Muscle layer of duodenum (tissue), 2 donors: ENCODE results near the gene TOPORS.
"Not testable (repeated sequence)": the region's sequence is repeated elsewhere in the genome, so short reads cannot be mapped to it uniquely, and the experiment has no call there.

Source experiments
- H3K27ac ChIP-seq: one replicate; pipeline ENCODE4 v1.7.0; 2013; ENCODE audit warnings: mild to moderate bottlenecking, low read length
- H3K27me3 ChIP-seq: one replicate; pipeline ENCODE4 v1.7.0; 2013; ENCODE audit warnings: low read depth, mild to moderate bottlenecking, control low read depth, low read length
- H3K36me3 ChIP-seq, 2 donors: one replicate each; pipeline ENCODE4 v1.7.0; 2013; ENCODE audit warnings: low read length in 2 of 2, control low read depth in 1 of 2, mild to moderate bottlenecking in 1 of 2; ENCODE audit not compliant: insufficient read depth in 2 of 2, control insufficient read depth in 1 of 2
- H3K4me1 ChIP-seq, 2 donors: one replicate each; pipeline ENCODE4 v1.7.0; 2013; ENCODE audit warnings: low read length in 2 of 2, mild to moderate bottlenecking in 2 of 2, control low read depth in 1 of 2, moderate library complexity in 1 of 2; ENCODE audit not compliant: insufficient read depth in 2 of 2, control insufficient read depth in 1 of 2
- H3K4me3 ChIP-seq, 2 donors: one replicate each; pipeline ENCODE4 v1.7.0; 2013; ENCODE audit warnings: low read length in 2 of 2, low read depth in 1 of 2, mild to moderate bottlenecking in 1 of 2
- H3K9me3 ChIP-seq, 2 donors: one replicate each; pipeline ENCODE4 v1.7.0; 2013; ENCODE audit warnings: low read length in 2 of 2, control low read depth in 1 of 2, mild to moderate bottlenecking in 1 of 2; ENCODE audit not compliant: control insufficient read depth in 1 of 2
- donor health status: healthy.

The TOPORS gene

DNA sequence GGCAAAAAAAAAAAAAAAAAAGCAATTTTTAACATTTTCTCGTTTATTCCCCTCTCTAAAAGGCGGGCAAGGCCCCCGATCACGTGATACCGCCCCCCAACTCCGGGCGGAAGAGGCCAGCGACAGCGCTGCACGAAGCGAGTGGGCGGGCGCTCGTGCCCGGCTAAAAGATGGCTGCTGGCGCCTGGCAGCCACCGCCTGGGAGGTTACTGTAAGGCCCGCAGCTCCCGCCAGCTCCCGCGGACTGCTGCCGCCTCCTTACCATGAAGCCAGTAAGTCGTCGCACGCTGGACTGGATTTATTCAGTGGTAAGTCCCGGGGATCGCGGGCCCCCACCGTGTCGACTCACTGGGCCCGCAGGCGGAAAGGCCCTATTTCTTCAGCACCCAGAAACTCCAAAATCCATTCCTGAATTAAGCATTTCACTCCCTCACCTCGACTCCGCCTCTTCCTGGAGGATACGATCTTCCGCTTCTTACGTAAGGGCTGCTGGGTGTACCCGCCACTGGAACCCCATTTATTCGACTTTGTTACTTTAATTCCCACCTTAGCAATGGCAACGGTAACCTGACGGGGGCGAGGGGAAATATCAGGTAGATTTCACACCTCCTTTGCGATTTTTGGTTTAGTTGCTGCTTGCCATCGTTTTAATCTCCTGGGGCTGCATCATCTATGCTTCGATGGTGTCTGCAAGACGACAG lies at the start of gene TOPORS, which contains the start of gene SMIM27:
Gene TOPORS, minus strand, starts transcription at position 415 of the 701 bp plus-strand sequence. Its CDS starts 150 bp downstream, at position 265.
Gene SMIM27, plus strand, starts transcription at position 156 of the 701 bp plus-strand sequence. Its CDS starts 108 bp downstream, at position 264.
- Histone ChIP-seq H3K36me3 (peaks cover 0 to 4% of the 10 kb centered on the region in 2 donors), H3K4me3 (peak within 1 kb of the TSS; percentile 91 to 98), H3K27me3 (no peaks in the 10 kb centered on the region), H3K4me1 (peaks cover 0 to 23% of the 10 kb centered on the region in 2 donors), H3K27ac (peak within 1 kb of the TSS; percentile 99), H3K9me3 (no peaks in the 10 kb centered on the region)

DNA sequence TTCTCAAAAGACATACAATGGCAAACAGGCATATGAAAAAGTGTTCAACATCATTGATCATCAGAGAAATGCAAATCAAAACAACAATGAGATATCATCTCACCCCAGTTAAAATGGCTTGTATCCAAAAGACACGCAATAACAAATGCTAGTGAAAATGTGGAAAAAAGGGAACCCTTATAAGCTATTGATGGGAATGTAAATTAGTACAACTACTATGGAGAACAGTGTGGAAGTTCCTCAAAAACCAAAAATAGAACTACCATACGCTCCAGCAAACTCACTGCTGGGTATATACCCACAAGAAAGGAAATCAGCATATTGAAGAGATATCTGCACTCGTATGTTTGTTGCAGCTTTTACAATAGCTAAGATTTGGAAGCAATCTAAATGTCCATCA lies 46.6 kb upstream of the TOPORS start:
- H3K4me3 ChIP-seq, H3K4me1 ChIP-seq, H3K9me3 ChIP-seq, H3K36me3 ChIP-seq, H3K27me3 ChIP-seq, H3K27ac ChIP-seq: not testable (repeated sequence)

DNA sequence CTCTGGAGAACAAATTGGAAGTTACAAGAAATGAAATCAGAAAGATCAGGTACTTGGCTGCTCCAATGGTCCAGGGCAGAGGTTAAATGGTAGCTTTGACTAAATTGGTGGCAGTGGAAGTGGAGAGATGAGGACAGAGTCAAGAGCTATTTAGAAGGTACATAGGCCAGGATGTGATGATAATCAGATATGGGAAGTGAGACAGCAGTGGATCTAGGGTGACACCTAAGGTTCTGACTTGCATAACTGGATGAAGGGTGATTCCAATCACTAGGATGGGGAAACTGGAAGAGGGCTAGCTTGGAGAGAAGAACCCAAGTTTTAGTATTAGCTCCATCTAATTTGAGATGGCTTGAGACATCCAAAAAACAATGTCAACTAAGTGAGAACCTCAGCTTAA lies 44.5 kb upstream of the TOPORS start:
- no peak overlapping the region for H3K4me3 ChIP-seq
- H3K36me3 ChIP-seq: no peaks in the 10 kb centered on the region
- H3K4me1 ChIP-seq: no peaks in the 10 kb centered on the region
- no peak overlapping the region for H3K27ac ChIP-seq
- H3K9me3 ChIP-seq: no peaks in the 10 kb centered on the region
- H3K27me3 ChIP-seq: no peaks in the 10 kb centered on the region

DNA sequence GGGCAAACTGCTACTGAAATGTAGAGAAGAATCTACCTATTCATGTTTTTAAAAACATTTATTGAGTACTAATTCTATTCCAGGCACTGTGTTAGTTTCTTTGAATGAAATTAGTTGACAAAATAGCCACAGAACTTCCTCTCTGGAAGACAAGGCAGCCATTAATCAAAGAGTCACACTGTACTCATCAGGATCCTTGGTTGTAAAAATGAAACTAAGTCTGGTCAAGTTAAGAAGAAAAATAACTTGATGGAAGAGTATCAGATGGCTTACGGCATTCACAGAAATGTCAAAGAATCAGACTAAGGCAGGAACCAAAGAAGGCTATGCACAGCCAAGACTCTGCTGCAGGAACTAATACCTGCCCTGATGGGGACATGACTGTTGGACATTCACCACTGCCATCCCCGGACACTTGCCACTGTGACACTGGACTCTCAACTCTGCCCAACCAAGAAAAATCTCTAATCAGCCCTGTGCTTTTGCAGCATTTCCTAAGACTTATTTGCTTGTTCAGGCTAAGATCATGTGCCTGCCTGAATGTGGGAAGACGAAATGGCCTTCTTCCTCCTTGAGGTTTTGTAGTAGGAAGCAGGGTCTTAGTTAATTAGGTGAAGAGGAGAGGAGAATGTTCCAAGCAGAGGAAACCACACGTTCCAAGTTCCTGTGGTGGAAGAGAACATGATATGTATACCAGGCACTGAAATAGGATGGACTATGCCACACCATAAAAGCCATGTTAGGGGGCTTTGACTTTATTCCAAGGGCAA lies 43.9 kb upstream of the TOPORS start:
- H3K4me1 ChIP-seq: no peaks in the 10 kb centered on the region
- H3K9me3 ChIP-seq: no peaks in the 10 kb centered on the region
- H3K4me3 ChIP-seq: no peak overlapping the region
- no peaks in the 10 kb centered on the region for H3K27me3 ChIP-seq
- H3K36me3 ChIP-seq: no peaks in the 10 kb centered on the region
- H3K27ac ChIP-seq: no peak overlapping the region

DNA sequence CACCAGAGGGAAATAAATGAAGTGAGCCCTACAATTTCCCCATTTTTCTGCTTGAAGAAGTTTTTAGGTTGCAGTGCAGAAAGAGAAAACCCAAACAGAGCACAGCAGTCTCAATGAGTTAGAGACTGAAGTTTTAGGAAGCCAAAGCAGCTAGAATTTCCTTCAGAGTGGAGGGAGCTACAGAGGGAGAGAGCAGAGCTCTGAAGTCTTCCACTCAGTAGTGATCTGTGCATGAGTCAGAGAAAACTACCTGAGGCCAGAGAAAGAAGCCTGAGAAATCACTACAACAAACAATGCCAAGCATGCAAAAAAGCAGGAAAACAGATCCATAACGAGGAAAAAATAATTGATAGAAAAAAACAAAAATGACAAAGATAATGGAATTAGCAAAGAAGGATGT lies 38.5 kb upstream of the TOPORS start:
- Histone ChIP-seq H3K4me3 (no peak overlapping the region), H3K9me3 (no peaks in the 10 kb centered on the region), H3K4me1 (no peaks in the 10 kb centered on the region), H3K36me3 (no peaks in the 10 kb centered on the region), H3K27me3 (no peaks in the 10 kb centered on the region), H3K27ac (no peak overlapping the region)

DNA sequence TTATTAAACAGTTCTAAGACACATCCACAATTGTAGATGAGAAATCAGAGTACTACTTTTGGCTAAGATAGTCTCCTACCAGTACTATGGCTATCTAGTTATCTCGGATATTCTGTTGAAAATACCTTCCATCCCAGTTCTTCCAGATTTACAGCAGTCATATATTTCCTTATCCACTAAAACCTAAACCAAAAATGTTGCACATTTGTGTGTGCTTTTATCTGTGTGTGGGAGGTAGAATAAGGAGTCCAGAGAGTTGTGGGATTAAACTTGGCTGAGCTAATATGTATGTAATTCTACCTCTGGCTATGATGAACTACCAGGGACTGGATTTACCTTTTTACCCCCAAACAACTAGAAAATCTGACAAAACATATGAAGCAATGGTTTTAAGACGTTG lies 38.1 kb upstream of the TOPORS start:
- Histone ChIP-seq H3K4me3 (no peak overlapping the region), H3K36me3 (no peaks in the 10 kb centered on the region), H3K4me1 (no peaks in the 10 kb centered on the region), H3K27ac (no peak overlapping the region), H3K27me3 (no peaks in the 10 kb centered on the region), H3K9me3 (no peaks in the 10 kb centered on the region)

DNA sequence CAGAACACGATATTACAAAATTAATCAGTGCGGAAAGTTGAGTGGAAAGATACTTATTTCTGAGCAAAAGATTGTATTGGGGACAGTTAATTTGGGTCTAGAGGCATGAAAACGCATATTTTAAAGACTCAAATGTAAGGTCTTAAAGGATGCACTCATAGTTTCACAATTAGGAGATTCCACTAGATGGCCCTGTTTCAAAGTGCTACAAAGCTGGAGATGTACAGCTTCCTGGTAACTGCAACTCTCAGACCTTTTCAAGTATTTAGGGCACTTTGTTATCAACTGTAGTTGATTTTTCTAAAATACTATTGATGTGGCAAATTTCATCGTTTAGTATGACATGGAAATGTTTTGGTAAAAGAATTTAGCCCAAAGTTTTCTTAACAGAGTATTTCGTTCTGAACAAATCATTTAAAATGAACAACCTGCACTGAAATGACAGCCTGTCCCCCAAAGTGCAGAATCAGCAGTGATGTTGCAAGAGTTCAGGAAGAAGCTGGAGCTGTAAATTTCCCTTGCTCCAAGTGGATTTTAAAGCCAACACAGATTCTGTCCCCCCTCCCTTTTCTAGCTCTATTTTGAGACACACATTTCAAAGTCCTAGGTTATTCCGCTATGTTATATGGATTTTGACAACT lies 36.8 kb upstream of the TOPORS start:
- Histone ChIP-seq H3K4me1 (no peaks in the 10 kb centered on the region), H3K4me3 (no peak overlapping the region), H3K27me3 (no peaks in the 10 kb centered on the region), H3K9me3 (no peaks in the 10 kb centered on the region), H3K27ac (no peak overlapping the region), H3K36me3 (no peaks in the 10 kb centered on the region)

DNA sequence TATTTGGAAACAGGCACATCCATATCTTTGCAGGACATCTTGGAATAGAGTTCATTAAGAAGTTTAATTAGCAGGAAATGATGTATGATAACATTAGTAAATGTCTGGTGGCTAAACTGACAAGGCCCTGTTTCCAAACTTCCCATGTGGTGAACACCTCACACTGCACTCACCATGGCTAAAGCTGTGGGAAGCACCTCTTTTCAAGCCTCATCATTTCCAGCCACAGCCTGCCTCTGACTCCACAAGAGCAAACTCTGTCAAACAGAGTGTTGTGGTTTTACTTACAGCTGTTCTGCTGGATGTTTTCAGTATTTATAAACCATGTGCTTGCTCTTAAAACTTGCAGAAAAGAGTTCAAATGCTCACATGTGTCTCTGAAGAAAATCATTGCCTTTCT lies 35.5 kb upstream of the TOPORS start:
- H3K4me3 ChIP-seq: no peak overlapping the region
- H3K27ac ChIP-seq: no peak overlapping the region
- H3K27me3 ChIP-seq: no peaks in the 10 kb centered on the region
- H3K9me3 ChIP-seq: no peaks in the 10 kb centered on the region
- H3K36me3 ChIP-seq: no peaks in the 10 kb centered on the region
- H3K4me1 ChIP-seq: no peaks in the 10 kb centered on the region

DNA sequence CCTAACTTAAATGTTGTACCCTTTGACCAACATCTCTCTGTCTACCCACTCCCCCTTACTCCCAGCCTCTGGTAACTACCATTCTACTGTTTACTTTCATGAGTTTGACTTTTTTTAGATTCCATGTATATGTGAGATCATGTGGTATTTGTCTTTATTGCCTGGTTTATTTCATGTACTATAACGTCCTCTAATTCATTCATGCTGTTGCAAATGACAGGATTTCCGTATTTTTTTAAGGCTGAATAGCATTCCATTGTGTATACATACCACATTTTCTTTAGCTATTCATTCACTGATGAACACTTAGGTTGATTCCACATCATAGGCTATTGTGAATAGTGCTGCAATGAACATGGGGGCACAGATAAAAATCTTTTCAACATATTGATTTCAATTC lies 32.4 kb upstream of the TOPORS start:
- Histone ChIP-seq H3K4me3 (no peak overlapping the region), H3K36me3 (no peaks in the 10 kb centered on the region), H3K9me3 (no peaks in the 10 kb centered on the region), H3K4me1 (no peaks in the 10 kb centered on the region), H3K27ac (no peak overlapping the region), H3K27me3 (no peaks in the 10 kb centered on the region)

DNA sequence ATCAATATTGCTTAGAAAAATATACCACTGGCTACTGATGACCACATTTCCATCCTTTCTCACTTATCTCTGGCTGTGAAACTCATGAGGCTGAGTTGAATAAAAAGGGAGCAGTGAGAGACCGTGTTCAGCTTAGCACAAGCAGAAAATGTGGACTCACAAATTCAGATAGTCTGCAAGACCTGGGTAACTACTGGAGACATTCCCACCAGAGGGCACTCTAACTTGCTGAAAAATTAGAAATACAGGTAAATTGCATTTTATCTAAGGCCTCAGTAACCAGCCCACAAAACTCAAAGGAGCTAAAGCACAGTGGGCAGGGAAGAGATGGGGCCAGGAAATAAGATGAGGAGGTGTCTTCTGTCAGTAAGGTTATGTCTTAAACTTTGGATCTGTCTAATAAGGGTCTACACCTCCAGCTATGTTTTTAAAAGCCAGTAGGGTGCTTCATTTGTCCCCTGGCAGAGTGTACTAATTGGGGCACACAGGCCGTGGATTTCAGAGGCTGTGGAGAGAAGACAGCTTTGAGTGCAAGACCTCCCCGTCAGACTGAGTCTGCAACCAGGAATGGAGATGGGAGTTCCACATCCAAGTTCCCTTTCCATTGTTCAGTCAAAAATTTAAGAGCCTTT lies 29.2 kb upstream of the TOPORS start:
- H3K27me3 ChIP-seq: no peaks in the 10 kb centered on the region
- H3K36me3 ChIP-seq: no peaks in the 10 kb centered on the region
- H3K4me1 ChIP-seq: no peaks in the 10 kb centered on the region
- no peak overlapping the region for H3K4me3 ChIP-seq
- no peaks in the 10 kb centered on the region for H3K9me3 ChIP-seq
- no peak overlapping the region for H3K27ac ChIP-seq

DNA sequence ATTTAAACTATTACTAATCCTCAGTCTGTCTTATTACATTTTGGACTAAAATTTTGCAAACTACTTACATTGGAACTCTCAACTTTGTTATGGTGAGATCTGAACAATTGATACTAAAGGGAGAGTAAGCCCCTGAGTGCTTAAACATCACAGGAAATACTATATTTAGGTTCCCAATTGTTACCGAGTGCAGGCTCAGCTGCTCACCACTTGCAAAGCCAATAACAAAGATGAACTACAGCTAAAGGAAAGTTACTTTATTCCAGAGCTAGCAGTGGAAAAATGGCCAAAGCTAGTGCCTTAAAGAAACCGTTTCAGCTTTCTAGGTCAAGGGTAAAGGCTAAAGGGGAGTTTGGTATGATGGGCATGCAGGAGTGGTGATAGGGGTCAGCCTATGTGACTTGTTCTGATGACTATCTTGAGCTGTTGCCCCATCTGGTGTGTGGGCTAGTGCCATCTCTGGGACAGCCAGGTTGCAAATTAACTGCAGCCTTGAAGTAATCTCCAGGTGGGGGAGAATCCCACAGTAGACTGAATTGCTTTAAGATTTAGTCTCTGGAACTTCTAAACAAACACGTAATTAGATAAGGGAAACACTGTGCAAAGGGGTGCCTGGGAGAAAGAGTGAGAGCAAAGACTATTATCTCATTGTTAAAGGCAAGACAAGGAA lies 28.4 kb upstream of the TOPORS start:
- H3K9me3 ChIP-seq: no peaks in the 10 kb centered on the region
- H3K36me3 ChIP-seq: no peaks in the 10 kb centered on the region
- H3K4me1 ChIP-seq: no peaks in the 10 kb centered on the region
- H3K27ac ChIP-seq: no peak overlapping the region
- H3K27me3 ChIP-seq: no peaks in the 10 kb centered on the region
- no peak overlapping the region for H3K4me3 ChIP-seq
